ENCODE data around the gene FHIP2A.
"Not testable (repeated sequence)": the region's sequence is repeated elsewhere in the genome, so short reads cannot be mapped to it uniquely, and the experiment has no call there.

FHIP2A gene

DNA sequence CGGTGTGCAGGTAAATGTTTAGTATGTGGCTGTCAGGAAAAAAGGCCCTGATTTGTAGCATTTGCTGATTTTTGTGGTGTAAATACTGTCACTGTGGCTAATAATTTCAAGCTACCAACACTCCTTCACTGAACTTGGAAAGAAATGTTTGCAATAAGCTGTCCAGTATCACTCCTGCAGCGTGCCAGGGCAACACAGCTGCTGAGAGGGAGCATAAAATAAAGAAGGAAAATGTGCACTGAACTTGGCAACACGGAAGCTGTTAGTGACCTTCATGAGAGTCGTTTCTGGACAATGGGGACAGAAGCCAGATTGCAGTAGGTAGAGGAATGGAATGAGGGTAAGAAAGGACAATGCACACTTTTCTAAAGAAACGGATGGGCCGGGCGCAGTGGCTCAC, 37.9 kb upstream of the FHIP2A start:
- Histone ChIP-seq H3K9me3 (ENCODE audit: control insufficient read depth, insufficient read depth, low read depth, low read length) (no peaks in the 10 kb centered on the region), H3K36me3 (ENCODE audit: control insufficient read depth in 2 of 2, insufficient read depth in 1 of 2, low read length in 2 of 2) (no peaks in the 10 kb centered on the region), H3K4me3 (ENCODE audit: low read depth, low read length) (no peak overlapping the region), H3K4me1 (ENCODE audit: control insufficient read depth, insufficient read depth, low read length) (peaks cover 20% of the 10 kb centered on the region), H3K27ac (ENCODE audit: extremely low read depth, low read depth, low read length) (no peak overlapping the region)
- ChIA-PET CTCF (interaction anchor here (1.0 to 1.5 kb wide), 4 partner anchors 39 to 480 kb away, joined by 3 to 12 read pairs (median 4); no protein-coding TSS in a partner anchor), POLR2A (interaction anchor here (1.3 kb wide), 1 partner anchor 17 kb away, joined by 4 read pairs; no protein-coding TSS in a partner anchor)
- TF ChIP-seq ZNF311 (tag by site-specific recombination; IDR thresholded peaks at IDR 0.05; ENCODE audit: borderline replicate concordance) (no peak), ZBTB8A (tag by site-specific recombination; IDR thresholded peaks at IDR 0.05) (no peak), ZNF202 (tag by site-specific recombination; IDR thresholded peaks at IDR 0.05; ENCODE audit: borderline replicate concordance) (no peak)

DNA sequence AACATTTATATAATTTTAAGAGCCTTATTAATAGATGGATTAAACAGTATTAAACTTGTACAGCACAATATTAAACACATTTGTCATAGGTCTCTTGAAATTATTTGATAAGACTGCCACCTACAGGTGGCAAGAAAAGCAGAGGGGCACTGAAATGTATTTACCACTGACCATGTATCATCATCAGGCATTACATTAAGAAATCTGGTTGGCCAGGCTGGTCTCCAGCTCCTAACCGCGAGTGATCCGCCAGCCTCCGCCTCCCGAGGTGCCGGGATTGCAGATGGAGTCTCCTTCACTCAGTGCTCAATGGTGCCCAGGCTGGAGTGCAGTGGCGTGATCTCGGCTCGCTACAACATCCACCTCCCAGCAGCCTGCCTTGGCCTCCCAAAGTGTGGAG, 35.1 kb upstream of the FHIP2A start:
- POLR2A ChIA-PET; H3K9me3 ChIP-seq (ENCODE audit: control insufficient read depth, insufficient read depth, low read depth, low read length); H3K4me3 ChIP-seq (ENCODE audit: low read depth, low read length); H3K36me3 ChIP-seq (ENCODE audit: control insufficient read depth in 2 of 2, insufficient read depth in 1 of 2, low read length in 2 of 2); H3K27ac ChIP-seq (ENCODE audit: extremely low read depth, low read depth, low read length); H3K4me1 ChIP-seq (ENCODE audit: control insufficient read depth, insufficient read depth, low read length): not testable (repeated sequence)
- CTCF ChIA-PET, result interaction anchor here (0.6 to 2.4 kb wide), 29 partner anchors 8 to 713 kb away, joined by 3 to 52 read pairs (median 4); no protein-coding TSS in a partner anchor
- TF ChIP-seq, protein P1, sequence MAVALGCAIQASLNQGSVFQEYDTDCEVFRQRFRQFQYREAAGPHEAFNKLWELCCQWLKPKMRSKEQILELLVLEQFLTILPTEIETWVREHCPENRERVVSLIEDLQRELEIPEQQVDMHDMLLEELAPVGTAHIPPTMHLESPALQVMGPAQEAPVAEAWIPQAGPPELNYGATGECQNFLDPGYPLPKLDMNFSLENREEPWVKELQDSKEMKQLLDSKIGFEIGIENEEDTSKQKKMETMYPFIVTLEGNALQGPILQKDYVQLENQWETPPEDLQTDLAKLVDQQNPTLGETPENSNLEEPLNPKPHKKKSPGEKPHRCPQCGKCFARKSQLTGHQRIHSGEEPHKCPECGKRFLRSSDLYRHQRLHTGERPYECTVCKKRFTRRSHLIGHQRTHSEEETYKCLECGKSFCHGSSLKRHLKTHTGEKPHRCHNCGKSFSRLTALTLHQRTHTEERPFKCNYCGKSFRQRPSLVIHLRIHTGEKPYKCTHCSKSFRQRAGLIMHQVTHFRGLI (tag by site-specific recombination; IDR thresholded peaks at IDR 0.05), result peak; percentile 60
- TF ChIP-seq ZNF654 (tag by site-specific recombination; IDR thresholded peaks at IDR 0.05; ENCODE audit: low read depth) (peak; percentile 84), ZBTB17 (tag by site-specific recombination; IDR thresholded peaks at IDR 0.05) (peak; percentile 33; the same call in 1 of the 2 replicates)
- TF ChIP-seq, protein P2, sequence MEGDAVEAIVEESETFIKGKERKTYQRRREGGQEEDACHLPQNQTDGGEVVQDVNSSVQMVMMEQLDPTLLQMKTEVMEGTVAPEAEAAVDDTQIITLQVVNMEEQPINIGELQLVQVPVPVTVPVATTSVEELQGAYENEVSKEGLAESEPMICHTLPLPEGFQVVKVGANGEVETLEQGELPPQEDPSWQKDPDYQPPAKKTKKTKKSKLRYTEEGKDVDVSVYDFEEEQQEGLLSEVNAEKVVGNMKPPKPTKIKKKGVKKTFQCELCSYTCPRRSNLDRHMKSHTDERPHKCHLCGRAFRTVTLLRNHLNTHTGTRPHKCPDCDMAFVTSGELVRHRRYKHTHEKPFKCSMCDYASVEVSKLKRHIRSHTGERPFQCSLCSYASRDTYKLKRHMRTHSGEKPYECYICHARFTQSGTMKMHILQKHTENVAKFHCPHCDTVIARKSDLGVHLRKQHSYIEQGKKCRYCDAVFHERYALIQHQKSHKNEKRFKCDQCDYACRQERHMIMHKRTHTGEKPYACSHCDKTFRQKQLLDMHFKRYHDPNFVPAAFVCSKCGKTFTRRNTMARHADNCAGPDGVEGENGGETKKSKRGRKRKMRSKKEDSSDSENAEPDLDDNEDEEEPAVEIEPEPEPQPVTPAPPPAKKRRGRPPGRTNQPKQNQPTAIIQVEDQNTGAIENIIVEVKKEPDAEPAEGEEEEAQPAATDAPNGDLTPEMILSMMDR (tag by site-specific recombination; IDR thresholded peaks at IDR 0.05), result peak; percentile 49; the same call in 1 of the 2 replicates
- TF ChIP-seq, protein P3, sequence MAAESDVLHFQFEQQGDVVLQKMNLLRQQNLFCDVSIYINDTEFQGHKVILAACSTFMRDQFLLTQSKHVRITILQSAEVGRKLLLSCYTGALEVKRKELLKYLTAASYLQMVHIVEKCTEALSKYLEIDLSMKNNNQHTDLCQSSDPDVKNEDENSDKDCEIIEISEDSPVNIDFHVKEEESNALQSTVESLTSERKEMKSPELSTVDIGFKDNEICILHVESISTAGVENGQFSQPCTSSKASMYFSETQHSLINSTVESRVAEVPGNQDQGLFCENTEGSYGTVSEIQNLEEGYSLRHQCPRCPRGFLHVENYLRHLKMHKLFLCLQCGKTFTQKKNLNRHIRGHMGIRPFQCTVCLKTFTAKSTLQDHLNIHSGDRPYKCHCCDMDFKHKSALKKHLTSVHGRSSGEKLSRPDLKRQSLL (tag by site-specific recombination; IDR thresholded peaks at IDR 0.05), result peak; percentile 30; the same call in 1 of the 2 replicates

DNA sequence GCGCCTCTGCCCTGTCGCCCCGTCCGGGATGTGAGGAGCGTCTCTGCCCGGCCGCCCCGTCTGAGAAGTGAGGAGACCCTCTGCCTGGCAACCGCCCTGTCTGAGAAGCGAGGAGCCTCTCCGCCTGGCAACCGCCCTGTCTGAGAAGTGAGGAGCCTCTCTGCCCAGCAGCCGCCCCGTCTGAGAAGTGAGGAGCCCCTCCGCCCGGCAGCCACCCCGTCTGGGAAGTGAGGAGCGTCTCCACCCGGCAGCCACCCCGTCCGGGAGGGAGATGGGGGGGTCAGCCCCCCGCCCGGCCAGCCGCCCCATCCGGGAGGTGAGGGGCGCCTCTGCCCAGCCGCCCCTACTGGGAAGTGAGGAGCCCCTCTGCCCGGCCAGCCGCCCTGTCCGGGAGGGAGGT, 34.4 kb upstream of the FHIP2A start:
- H3K4me3 ChIP-seq (ENCODE audit: low read depth, low read length); H3K27ac ChIP-seq (ENCODE audit: extremely low read depth, low read depth, low read length); H3K4me1 ChIP-seq (ENCODE audit: control insufficient read depth, insufficient read depth, low read length); POLR2A ChIA-PET; H3K36me3 ChIP-seq (ENCODE audit: control insufficient read depth in 2 of 2, insufficient read depth in 1 of 2, low read length in 2 of 2); H3K9me3 ChIP-seq (ENCODE audit: control insufficient read depth, insufficient read depth, low read depth, low read length): not testable (repeated sequence)
- CTCF ChIA-PET, result interaction anchor here (0.6 to 2.4 kb wide), 9 partner anchors 15 to 328 kb away, joined by 3 to 52 read pairs (median 7); no protein-coding TSS in a partner anchor

DNA sequence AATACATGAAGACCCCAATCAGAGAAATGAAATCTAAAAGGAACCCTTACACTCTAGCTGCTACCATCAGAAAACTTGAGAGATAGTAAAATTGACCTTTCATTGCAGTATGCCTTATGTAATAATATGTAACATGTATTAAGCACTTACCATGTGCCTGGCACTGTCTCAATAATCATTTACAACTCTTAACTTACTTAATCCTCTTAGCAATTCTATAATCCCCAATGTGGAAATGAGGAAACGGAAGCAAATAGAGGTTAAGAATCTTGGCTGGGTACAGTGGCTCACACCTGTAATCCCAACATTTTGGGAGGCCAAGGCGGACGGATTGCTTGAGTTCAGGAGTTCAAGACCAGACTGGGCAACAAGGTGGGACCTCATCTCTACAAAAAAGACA, 29.8 kb upstream of the FHIP2A start:
- Histone ChIP-seq H3K4me1 (ENCODE audit: control insufficient read depth, insufficient read depth, low read length) (peaks cover 2% of the 10 kb centered on the region; the same call in 1 of the 2 replicates), H3K4me3 (ENCODE audit: low read depth, low read length) (no peak overlapping the region), H3K27ac (ENCODE audit: extremely low read depth, low read depth, low read length) (no peak overlapping the region), H3K36me3 (ENCODE audit: control insufficient read depth in 2 of 2, insufficient read depth in 1 of 2, low read length in 2 of 2) (no peaks in the 10 kb centered on the region), H3K9me3 (ENCODE audit: control insufficient read depth, insufficient read depth, low read depth, low read length) (no peaks in the 10 kb centered on the region)
- POLR2A ChIA-PET, result no interaction called here
- CTCF ChIA-PET, result no interaction called here
- TF ChIP-seq, protein P4, sequence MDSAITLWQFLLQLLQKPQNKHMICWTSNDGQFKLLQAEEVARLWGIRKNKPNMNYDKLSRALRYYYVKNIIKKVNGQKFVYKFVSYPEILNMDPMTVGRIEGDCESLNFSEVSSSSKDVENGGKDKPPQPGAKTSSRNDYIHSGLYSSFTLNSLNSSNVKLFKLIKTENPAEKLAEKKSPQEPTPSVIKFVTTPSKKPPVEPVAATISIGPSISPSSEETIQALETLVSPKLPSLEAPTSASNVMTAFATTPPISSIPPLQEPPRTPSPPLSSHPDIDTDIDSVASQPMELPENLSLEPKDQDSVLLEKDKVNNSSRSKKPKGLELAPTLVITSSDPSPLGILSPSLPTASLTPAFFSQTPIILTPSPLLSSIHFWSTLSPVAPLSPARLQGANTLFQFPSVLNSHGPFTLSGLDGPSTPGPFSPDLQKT (IDR thresholded peaks at IDR 0.05; ENCODE audit: borderline replicate concordance, low read depth, low read length), result no peak
- TF ChIP-seq, protein P5, sequence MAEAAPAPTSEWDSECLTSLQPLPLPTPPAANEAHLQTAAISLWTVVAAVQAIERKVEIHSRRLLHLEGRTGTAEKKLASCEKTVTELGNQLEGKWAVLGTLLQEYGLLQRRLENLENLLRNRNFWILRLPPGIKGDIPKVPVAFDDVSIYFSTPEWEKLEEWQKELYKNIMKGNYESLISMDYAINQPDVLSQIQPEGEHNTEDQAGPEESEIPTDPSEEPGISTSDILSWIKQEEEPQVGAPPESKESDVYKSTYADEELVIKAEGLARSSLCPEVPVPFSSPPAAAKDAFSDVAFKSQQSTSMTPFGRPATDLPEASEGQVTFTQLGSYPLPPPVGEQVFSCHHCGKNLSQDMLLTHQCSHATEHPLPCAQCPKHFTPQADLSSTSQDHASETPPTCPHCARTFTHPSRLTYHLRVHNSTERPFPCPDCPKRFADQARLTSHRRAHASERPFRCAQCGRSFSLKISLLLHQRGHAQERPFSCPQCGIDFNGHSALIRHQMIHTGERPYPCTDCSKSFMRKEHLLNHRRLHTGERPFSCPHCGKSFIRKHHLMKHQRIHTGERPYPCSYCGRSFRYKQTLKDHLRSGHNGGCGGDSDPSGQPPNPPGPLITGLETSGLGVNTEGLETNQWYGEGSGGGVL (tag by site-specific recombination; IDR thresholded peaks at IDR 0.05), result no peak
- TF ChIP-seq ZBTB8A (tag by site-specific recombination; IDR thresholded peaks at IDR 0.05) (no peak), SETDB1 (IDR thresholded peaks at IDR 0.05; ENCODE audit: insufficient read length, low read length) (no peak), GLIS2 (tag by site-specific recombination; IDR thresholded peaks at IDR 0.05) (no peak), ZNF560 (tag by site-specific recombination; IDR thresholded peaks at IDR 0.05; ENCODE audit: borderline replicate concordance) (no peak), ZFHX2 (tag by site-specific recombination; conservative IDR thresholded peaks at IDR 0.05) (no peak), ZNF23 (tag by site-specific recombination; IDR thresholded peaks at IDR 0.05; ENCODE audit: borderline replicate concordance) (no peak), GLI4 (tag by site-specific recombination; IDR thresholded peaks at IDR 0.05) (no peak), ZNF248 (tag by site-specific recombination; IDR thresholded peaks at IDR 0.05) (no peak), ZNF624 (tag by site-specific recombination; IDR thresholded peaks at IDR 0.05) (no peak), ZNF433 (tag by site-specific recombination; IDR thresholded peaks at IDR 0.05; ENCODE audit: low read depth) (no peak)

Measured in HEK293 (cell line).